ENCODE results near the gene TAF11L12. TPM values are rescaled to one million over a fixed set of nuclear protein-coding genes. Genes with fewer than 3 reads are reported as not detected.
"Not testable (repeated sequence)": the region's sequence is repeated elsewhere in the genome, so short reads cannot be mapped to it uniquely, and the experiment has no call there.

TAF11L12 gene
- total RNA-seq, 3 donors from 2014 or later (not counting 1 experiment from before 2014, with no cell fraction given) = not detected

- WGBS (ENCODE audit: insufficient coverage) = 91% methylated on average over 9 of the region's 14 CpGs
- H3K4me3 Mint-ChIP-seq = no peak overlapping the region
- Histone ChIP-seq H3K4me3 (ENCODE audit: low read length) (no peak overlapping the region), H3K27ac (ENCODE audit: low read length) (no peak overlapping the region), H3K4me1 (ENCODE audit: control insufficient read depth, insufficient read depth, low read length) (no peaks in the 10 kb centered on the region), H3K36me3 (ENCODE audit: control insufficient read depth, insufficient read depth, low read length) (no peaks in the 10 kb centered on the region), H3K9me3 (ENCODE audit: control insufficient read depth, insufficient read depth, low read length) (no peaks in the 10 kb centered on the region), H3K27me3 (ENCODE audit: control insufficient read depth, insufficient read depth, low read length) (no peaks in the 10 kb centered on the region)
- intact Hi-C loops (cut with micrococcal nuclease) = no loop called here
- peaks cover 5 to 12% of the 10 kb centered on the region in 2 donors for H3K9me3 Mint-ChIP-seq
- peaks cover 6% of the 10 kb centered on the region for H3K36me3 Mint-ChIP-seq
- TF ChIP-seq CTCF (IDR thresholded peaks at IDR 0.05) = no peak
- DNase-seq (no peak), ATAC-seq (no peak)
- no peaks in the 10 kb centered on the region for H3K4me1 Mint-ChIP-seq
- no peaks in the 10 kb centered on the region for H3K27me3 Mint-ChIP-seq (ENCODE audit: low read depth in 2 of 2)
- no peak overlapping the region for H3K27ac Mint-ChIP-seq
Measured at GRCh38 chr5:17604951-17605350, 5.2 kb upstream of the TAF11L12 start.

GRCh38 chr5:17607461-17607860, 2.7 kb upstream of the TAF11L12 start:
- H3K4me1 ChIP-seq (ENCODE audit: control insufficient read depth, insufficient read depth, low read length); H3K27me3 Mint-ChIP-seq (ENCODE audit: low read depth in 2 of 2); H3K36me3 ChIP-seq (ENCODE audit: control insufficient read depth, insufficient read depth, low read length); H3K9me3 ChIP-seq (ENCODE audit: control insufficient read depth, insufficient read depth, low read length); ATAC-seq; intact Hi-C loops (cut with micrococcal nuclease); H3K36me3 Mint-ChIP-seq; H3K27ac ChIP-seq (ENCODE audit: low read length); H3K27ac Mint-ChIP-seq; H3K27me3 ChIP-seq (ENCODE audit: control insufficient read depth, insufficient read depth, low read length); DNase-seq; H3K4me3 Mint-ChIP-seq; H3K4me1 Mint-ChIP-seq; H3K4me3 ChIP-seq (ENCODE audit: low read length): not testable (repeated sequence)
- 82% methylated on average over 3 of the region's 4 CpGs for WGBS (ENCODE audit: insufficient coverage)
- peaks cover 3 to 18% of the 10 kb centered on the region in 2 donors for H3K9me3 Mint-ChIP-seq

DNA sequence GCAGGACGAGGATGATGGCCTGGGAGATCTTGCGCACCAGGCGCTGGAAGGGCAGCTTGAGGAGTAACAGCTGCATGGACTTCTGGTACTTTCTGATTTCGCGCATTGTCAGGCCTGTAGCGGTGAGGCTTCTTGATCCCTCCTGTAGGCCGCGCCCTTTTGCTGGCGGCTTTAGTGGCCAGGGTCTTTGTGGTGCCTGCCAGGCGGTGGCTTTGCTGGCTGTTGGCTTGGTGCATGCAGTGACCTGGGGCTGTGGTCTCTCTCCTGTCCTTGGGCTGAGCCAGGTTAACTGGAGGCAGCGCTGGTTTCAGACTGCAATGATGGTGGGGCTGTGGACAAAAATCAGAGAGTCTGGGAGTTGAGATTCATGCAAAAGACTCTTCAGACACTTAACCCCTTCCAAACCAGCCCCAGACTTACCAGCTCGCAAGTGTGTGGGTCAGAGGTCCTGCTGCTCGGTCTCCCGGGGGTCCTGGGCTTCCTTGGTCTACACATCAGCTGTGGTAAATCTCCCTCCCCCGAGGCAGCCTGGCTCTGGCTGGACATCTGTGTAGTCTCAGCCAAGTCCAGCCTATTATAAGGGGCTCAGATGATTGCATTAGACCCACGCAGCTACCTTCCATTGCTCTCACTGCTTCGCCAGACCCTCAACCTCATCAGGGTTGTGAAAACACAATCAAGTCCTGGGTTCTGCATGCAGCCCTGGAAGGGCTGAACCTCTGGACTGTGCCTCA, 4.8 kb downstream of the TAF11L12 start:
- no peak for DNase-seq
- no peaks in the 10 kb centered on the region for H3K36me3 Mint-ChIP-seq
- Histone ChIP-seq H3K4me3 (ENCODE audit: low read length) (no peak overlapping the region), H3K27me3 (ENCODE audit: control insufficient read depth, insufficient read depth, low read length) (no peaks in the 10 kb centered on the region), H3K27ac (ENCODE audit: low read length) (no peak overlapping the region), H3K36me3 (ENCODE audit: control insufficient read depth, insufficient read depth, low read length) (no peaks in the 10 kb centered on the region), H3K4me1 (ENCODE audit: control insufficient read depth, insufficient read depth, low read length) (no peaks in the 10 kb centered on the region), H3K9me3 (ENCODE audit: control insufficient read depth, insufficient read depth, low read length) (no peaks in the 10 kb centered on the region)
- H3K9me3 Mint-ChIP-seq = peaks cover 0 to 15% of the 10 kb centered on the region in 2 donors
- 91% methylated on average over 17 of the region's 17 CpGs for WGBS (ENCODE audit: insufficient coverage)
- no peak overlapping the region for H3K4me3 Mint-ChIP-seq
- H3K27me3 Mint-ChIP-seq (ENCODE audit: low read depth in 2 of 2) = no peaks in the 10 kb centered on the region
- no peak for ATAC-seq
- no peaks in the 10 kb centered on the region for H3K4me1 Mint-ChIP-seq
- H3K27ac Mint-ChIP-seq = no peak overlapping the region
- intact Hi-C loops (cut with micrococcal nuclease) = no loop called here
- no peak for TF ChIP-seq CTCF (IDR thresholded peaks at IDR 0.05)

GRCh38 chr5:17619354-17619753, 9.2 kb downstream of the TAF11L12 start:
- no peak overlapping the region for H3K4me3 Mint-ChIP-seq
- DNase-seq (no peak), ATAC-seq (no peak)
- Histone ChIP-seq H3K27me3 (ENCODE audit: control insufficient read depth, insufficient read depth, low read length) (no peaks in the 10 kb centered on the region), H3K36me3 (ENCODE audit: control insufficient read depth, insufficient read depth, low read length) (no peaks in the 10 kb centered on the region), H3K9me3 (ENCODE audit: control insufficient read depth, insufficient read depth, low read length) (no peaks in the 10 kb centered on the region), H3K4me3 (ENCODE audit: low read length) (no peak overlapping the region), H3K27ac (ENCODE audit: low read length) (no peak overlapping the region), H3K4me1 (ENCODE audit: control insufficient read depth, insufficient read depth, low read length) (no peaks in the 10 kb centered on the region)
- no peak overlapping the region for H3K27ac Mint-ChIP-seq
- no peaks in the 10 kb centered on the region for H3K36me3 Mint-ChIP-seq
- intact Hi-C loops (cut with micrococcal nuclease) = no loop called here
- H3K9me3 Mint-ChIP-seq = peaks cover 9 to 19% of the 10 kb centered on the region in 2 donors
- no peaks in the 10 kb centered on the region for H3K27me3 Mint-ChIP-seq (ENCODE audit: low read depth in 2 of 2)
- WGBS (ENCODE audit: insufficient coverage) = 96% methylated on average over 3 of the region's 3 CpGs
- no peak for TF ChIP-seq CTCF (IDR thresholded peaks at IDR 0.05)
- no peaks in the 10 kb centered on the region for H3K4me1 Mint-ChIP-seq

Measured in natural killer cell (primary cell).